Neural cell (in vitro differentiated cells): Measurements from ENCODE around the gene ZBTB7B. TPM values are rescaled to one million over a fixed set of nuclear protein-coding genes. Genes with fewer than 3 reads are reported as not detected.
A peak's percentile ranks its signal among the peaks of the same experiment; 100 is the strongest.

Source experiments
- H2AFZ ChIP-seq: fragments of 200-600, 300-800 bp; sonication (generic), shearing (Covaris generic); 2 replicates; pipeline ENCODE4 v1.6.0; 2014; ENCODE audit warnings: low read depth, mild to moderate bottlenecking, antibody characterized with exemption, low read length, moderate library complexity
- H3F3A ChIP-seq: fragments of 200-600 bp; shearing (Covaris generic); 2 replicates; pipeline ENCODE4 v1.6.1; 2016; ENCODE audit warnings: mild to moderate bottlenecking, moderate library complexity, mixed read lengths, antibody characterized with exemption, low read length; ENCODE audit not compliant: insufficient read depth, poor library complexity, severe bottlenecking
- H3K27ac ChIP-seq: fragments of 200-600, 300-800 bp; sonication (generic), shearing (Covaris generic); 2 replicates; pipeline ENCODE4 v1.5.1; 2014; ENCODE audit warnings: mild to moderate bottlenecking, low read length, moderate library complexity
- H3K27me3 ChIP-seq: fragments of 300-800, 200-600 bp; sonication (generic), shearing (Covaris generic); 2 replicates; pipeline ENCODE4 v1.6.0; 2014; ENCODE audit warnings: mild to moderate bottlenecking, low read depth, low read length, moderate library complexity; ENCODE audit not compliant: insufficient read depth
- H3K36me3 ChIP-seq: fragments of 300-800, 200-600 bp; sonication (generic), shearing (Covaris generic); 2 replicates; pipeline ENCODE4 v1.5.1; 2014; ENCODE audit warnings: mild to moderate bottlenecking, antibody characterized with exemption, low read length, moderate library complexity; ENCODE audit not compliant: insufficient read depth
- H3K4me2 ChIP-seq: fragments of 300-800, 200-600 bp; sonication (generic), shearing (Covaris generic); 2 replicates; pipeline ENCODE4 v1.6.0; 2014; ENCODE audit warnings: mild to moderate bottlenecking, low read length
- H3K4me3 ChIP-seq: fragments of 300-800, 200-600 bp; sonication (generic), shearing (Covaris generic); 2 replicates; pipeline ENCODE4 v1.5.1; 2014; ENCODE audit warnings: mild to moderate bottlenecking, low read length, moderate library complexity
- H3K79me2 ChIP-seq: fragments of 200-600 bp; shearing (Covaris generic); replicated peaks from 2 replicates; pipeline ENCODE4 v1.6.0; 2014; ENCODE audit warnings: mild to moderate bottlenecking, low read length, moderate library complexity; ENCODE audit not compliant: insufficient read depth
- H3K9ac ChIP-seq: fragments of 300-800, 200-600 bp; sonication (generic), shearing (Covaris generic); 2 replicates; pipeline ENCODE4 v1.6.1; 2016; ENCODE audit warnings: mild to moderate bottlenecking, low read length, mixed read lengths
- H3K9me2 ChIP-seq: fragments of 200-600 bp; shearing (Covaris generic); 2 replicates; pipeline ENCODE4 v1.6.1; 2016; ENCODE audit warnings: mild to moderate bottlenecking, low read length, mixed read lengths; ENCODE audit not compliant: insufficient read depth
- H3K9me3 ChIP-seq: fragments of 200-600, 300-800 bp; sonication (generic), shearing (Covaris generic); 2 replicates; pipeline ENCODE4 v1.6.1; 2016; ENCODE audit warnings: mild to moderate bottlenecking, mixed run types, low read length, moderate library complexity, mixed read lengths
- H4K20me1 ChIP-seq: fragments of 200-600 bp; shearing (Covaris generic); 2 replicates; pipeline ENCODE4 v1.6.1; 2016; ENCODE audit warnings: mild to moderate bottlenecking, mixed run types; ENCODE audit not compliant: insufficient read depth
- EP300 ChIP-seq: fragments of 450-650 bp; conservative IDR thresholded peaks from 2 replicates; pipeline ENCODE4 v1.6.1; 2014; ENCODE audit warnings: antibody characterized with exemption, mild to moderate bottlenecking, moderate library complexity; ENCODE audit not compliant: poor library complexity, severe bottlenecking
- EZH2 ChIP-seq: fragments of 200-600, 300-800 bp; shearing (Covaris generic), sonication (generic); IDR thresholded peaks from 2 replicates; pipeline ENCODE4 v1.6.1; 2014; ENCODE audit warnings: antibody characterized with exemption, low read length, borderline replicate concordance, mild to moderate bottlenecking; ENCODE audit not compliant: insufficient read depth, poor library complexity, severe bottlenecking
- MXI1 ChIP-seq: fragments of 450-650 bp; conservative IDR thresholded peaks from 2 replicates; pipeline ENCODE4 v1.6.1; 2014; ENCODE audit warnings: antibody characterized with exemption, mild to moderate bottlenecking; ENCODE audit not compliant: poor library complexity, severe bottlenecking
- POLR2AphosphoS5 ChIP-seq: IDR thresholded peaks from 2 replicates; pipeline ENCODE4 v1.6.1; 2012
- RAD21 ChIP-seq: fragments of 450-650 bp; conservative IDR thresholded peaks from 2 replicates; pipeline ENCODE4 v1.6.1; 2014; ENCODE audit warnings: antibody characterized with exemption, mild to moderate bottlenecking, moderate library complexity
- REST ChIP-seq: IDR thresholded peaks from 2 replicates; pipeline ENCODE4 v1.6.1; 2012; ENCODE audit warnings: borderline replicate concordance
- SMC3 ChIP-seq: fragments of 450-650 bp; conservative IDR thresholded peaks from 2 replicates; pipeline ENCODE4 v1.6.1; 2014; ENCODE audit warnings: antibody characterized with exemption, mild to moderate bottlenecking, moderate library complexity; ENCODE audit not compliant: poor library complexity
- TAF1 ChIP-seq: IDR thresholded peaks from 2 replicates; pipeline ENCODE4 v1.6.1; 2012; ENCODE audit warnings: low read depth
- polyA plus RNA-seq: library from polyadenylated mRNA; depleted of rRNA; stranded (reverse); fragments of >200 nt; gene quantifications from 2 replicates; pipeline ENCODE4 v1.2.3, GENCODE V29; 2014
- TF ChIP-seq, protein P1 (sequence below): fragments of 450-650 bp; IDR thresholded peaks from 2 replicates; pipeline ENCODE4 v1.5.1; 2014; ENCODE audit warnings: antibody characterized with exemption, mild to moderate bottlenecking, moderate library complexity; ENCODE audit not compliant: poor library complexity, severe bottlenecking

Gene ZBTB7B
- polyA plus RNA-seq, 1 donor from 2014 or later: 0.54 TPM

- no peak overlapping the region for H3K27ac ChIP-seq
- H3K36me3 ChIP-seq: no peaks in the 10 kb centered on the region
- no peaks in the 10 kb centered on the region for H3K27me3 ChIP-seq
- H3K4me3 ChIP-seq: peak overlapping the region; percentile 60
- H3K9me2 ChIP-seq: no peaks in the 10 kb centered on the region
- no peak overlapping the region for H3K9ac ChIP-seq
- no peaks in the 10 kb centered on the region for H3K9me3 ChIP-seq
- no peaks in the 10 kb centered on the region for H4K20me1 ChIP-seq
- H3F3A ChIP-seq: no peaks in the 10 kb centered on the region
- TF ChIP-seq SMC3 (peak; percentile 80), RAD21 (peak; percentile 68), POLR2AphosphoS5 (no peak)
- TF ChIP-seq, protein P1, sequence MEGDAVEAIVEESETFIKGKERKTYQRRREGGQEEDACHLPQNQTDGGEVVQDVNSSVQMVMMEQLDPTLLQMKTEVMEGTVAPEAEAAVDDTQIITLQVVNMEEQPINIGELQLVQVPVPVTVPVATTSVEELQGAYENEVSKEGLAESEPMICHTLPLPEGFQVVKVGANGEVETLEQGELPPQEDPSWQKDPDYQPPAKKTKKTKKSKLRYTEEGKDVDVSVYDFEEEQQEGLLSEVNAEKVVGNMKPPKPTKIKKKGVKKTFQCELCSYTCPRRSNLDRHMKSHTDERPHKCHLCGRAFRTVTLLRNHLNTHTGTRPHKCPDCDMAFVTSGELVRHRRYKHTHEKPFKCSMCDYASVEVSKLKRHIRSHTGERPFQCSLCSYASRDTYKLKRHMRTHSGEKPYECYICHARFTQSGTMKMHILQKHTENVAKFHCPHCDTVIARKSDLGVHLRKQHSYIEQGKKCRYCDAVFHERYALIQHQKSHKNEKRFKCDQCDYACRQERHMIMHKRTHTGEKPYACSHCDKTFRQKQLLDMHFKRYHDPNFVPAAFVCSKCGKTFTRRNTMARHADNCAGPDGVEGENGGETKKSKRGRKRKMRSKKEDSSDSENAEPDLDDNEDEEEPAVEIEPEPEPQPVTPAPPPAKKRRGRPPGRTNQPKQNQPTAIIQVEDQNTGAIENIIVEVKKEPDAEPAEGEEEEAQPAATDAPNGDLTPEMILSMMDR: peak; percentile 96
- H2AFZ ChIP-seq: no peak overlapping the region
- no peaks in the 10 kb centered on the region for H3K79me2 ChIP-seq
- H3K4me2 ChIP-seq: no peak overlapping the region
These were observed 14.7 kb downstream of the ZBTB7B start for GRCh38 chr1:155017041-155017945.

DNA sequence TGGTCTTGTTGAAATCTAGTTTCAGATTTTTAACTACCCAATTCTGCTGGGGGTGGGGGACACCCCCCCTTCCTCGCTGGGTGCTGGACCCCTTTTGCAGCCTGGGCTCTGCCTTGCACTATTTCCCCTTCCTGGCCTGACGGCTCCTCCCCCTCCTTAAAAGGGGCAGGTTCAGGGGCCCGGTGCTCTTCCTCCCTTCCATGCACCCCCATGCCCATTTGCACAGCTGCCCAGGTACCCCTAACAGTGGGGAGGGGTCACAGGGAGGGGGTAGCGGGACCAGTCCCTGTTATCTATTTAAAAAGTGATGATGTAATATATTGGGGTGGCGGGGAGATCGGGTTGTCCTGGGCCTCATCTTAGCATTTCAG, 15.3 kb downstream of the ZBTB7B start:
- H3K4me3 ChIP-seq: no peak overlapping the region
- TF ChIP-seq RAD21 (no peak), MXI1 (no peak), EP300 (no peak), SMC3 (no peak), EZH2 (no peak), POLR2AphosphoS5 (no peak), TAF1 (no peak), REST (no peak)
- TF ChIP-seq, protein P1: no peak
- H3K27ac ChIP-seq: no peak overlapping the region
- no peaks in the 10 kb centered on the region for H3K9me3 ChIP-seq
- no peaks in the 10 kb centered on the region for H3K79me2 ChIP-seq
- no peak overlapping the region for H2AFZ ChIP-seq
- H3F3A ChIP-seq: no peaks in the 10 kb centered on the region
- H3K9me2 ChIP-seq: no peaks in the 10 kb centered on the region
- H4K20me1 ChIP-seq: no peaks in the 10 kb centered on the region
- H3K27me3 ChIP-seq: no peaks in the 10 kb centered on the region
- no peak overlapping the region for H3K4me2 ChIP-seq
- no peak overlapping the region for H3K9ac ChIP-seq
- H3K36me3 ChIP-seq: no peaks in the 10 kb centered on the region
